Measurements from ENCODE around the gene SWAP70.

GRCh38 chr11:9651899-9652748, 11.8 kb upstream of the SWAP70 start:
- no peak for TF ChIP-seq CTCF (conservative IDR thresholded peaks at IDR 0.05 in 1 of 2, IDR thresholded peaks at IDR 0.05 in 1 of 2; ENCODE audit: low read depth in 1 of 2, low read length in 2 of 2)
- no peak for TF ChIP-seq EZH2 (IDR thresholded peaks at IDR 0.05; ENCODE audit: low read length, missing control alignments)

All from fibroblast of lung (primary cell).